AG04450 (cell line): Measurements from ENCODE around the gene CLDN10. TPM values are rescaled to one million over a fixed set of nuclear protein-coding genes. Genes with fewer than 3 reads are reported as not detected.

Experiments
- CTCF ChIA-PET: fragments of 300-600, 350-600 bp; formaldehyde crosslinking; extraction: SDS; loops from one replicate; lab custom pipeline; 2022; ENCODE audit warnings: antibody characterized with exemption, inconsistent platforms; lab: Charles Lee
- POLR2A ChIA-PET: fragments of 350-600 bp; formaldehyde crosslinking; extraction: SDS; loops from one replicate; lab custom pipeline; 2021; ENCODE audit warnings: antibody characterized with exemption, inconsistent platforms; lab: Yijun Ruan, JAX
- DNase-seq: peaks from one replicate; pipeline ENCODE4 v3.0.0-alpha.2; 2011; ENCODE audit warnings: low read depth, low spot score
- H3K27ac ChIP-seq: one replicate; pipeline ENCODE4 v1.5.1; 2012; ENCODE audit warnings: low read depth, low read length, control low read depth
- H3K27me3 ChIP-seq: one replicate; pipeline ENCODE4 v1.6.0; 2012; ENCODE audit warnings: low read length; ENCODE audit not compliant: control insufficient read depth, insufficient read depth
- H3K4me3 ChIP-seq: 2 replicates; pipeline ENCODE4 v1.5.1; 2011; ENCODE audit warnings: mild to moderate bottlenecking, low read depth, low read length, control low read depth
- H3K9me3 ChIP-seq: 2 replicates; pipeline ENCODE4 v1.5.1; 2012; ENCODE audit warnings: low read length; ENCODE audit not compliant: control insufficient read depth, insufficient read depth
- polyA plus RNA-seq: library from polyadenylated mRNA; depleted of rRNA; stranded (reverse); fragments of >200 nt; gene quantifications from 2 replicates; pipeline ENCODE4 v1.2.3, GENCODE V29; 2011
- TF ChIP-seq, protein P1 (sequence below): IDR thresholded peaks from 2 replicates; pipeline ENCODE4 v1.5.1; 2011; ENCODE audit warnings: low read depth, low read length, control low read depth, inconsistent platforms

The CLDN10 gene
- polyA plus RNA-seq, 1 experiment: not detected

DNA sequence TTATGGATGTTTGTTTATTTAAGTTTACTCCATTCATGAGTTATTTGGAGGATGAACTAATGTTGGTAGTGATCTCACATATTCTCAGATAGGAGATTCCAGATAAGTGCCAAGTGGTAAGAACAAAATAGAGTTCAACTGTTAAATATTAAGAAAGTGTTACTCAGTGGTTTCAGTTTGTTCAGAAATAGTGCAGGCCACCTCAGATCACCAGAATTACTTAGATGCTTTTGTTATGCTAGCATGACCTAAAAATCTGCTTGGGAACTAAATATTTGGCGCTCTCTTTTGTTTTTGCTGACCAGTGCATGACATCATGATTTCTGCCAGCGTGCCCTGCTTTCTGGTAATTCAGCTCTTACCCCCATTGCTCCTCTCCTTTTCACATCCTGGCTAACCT lies 15.6 kb downstream of the CLDN10 start:
- TF ChIP-seq, protein P1, sequence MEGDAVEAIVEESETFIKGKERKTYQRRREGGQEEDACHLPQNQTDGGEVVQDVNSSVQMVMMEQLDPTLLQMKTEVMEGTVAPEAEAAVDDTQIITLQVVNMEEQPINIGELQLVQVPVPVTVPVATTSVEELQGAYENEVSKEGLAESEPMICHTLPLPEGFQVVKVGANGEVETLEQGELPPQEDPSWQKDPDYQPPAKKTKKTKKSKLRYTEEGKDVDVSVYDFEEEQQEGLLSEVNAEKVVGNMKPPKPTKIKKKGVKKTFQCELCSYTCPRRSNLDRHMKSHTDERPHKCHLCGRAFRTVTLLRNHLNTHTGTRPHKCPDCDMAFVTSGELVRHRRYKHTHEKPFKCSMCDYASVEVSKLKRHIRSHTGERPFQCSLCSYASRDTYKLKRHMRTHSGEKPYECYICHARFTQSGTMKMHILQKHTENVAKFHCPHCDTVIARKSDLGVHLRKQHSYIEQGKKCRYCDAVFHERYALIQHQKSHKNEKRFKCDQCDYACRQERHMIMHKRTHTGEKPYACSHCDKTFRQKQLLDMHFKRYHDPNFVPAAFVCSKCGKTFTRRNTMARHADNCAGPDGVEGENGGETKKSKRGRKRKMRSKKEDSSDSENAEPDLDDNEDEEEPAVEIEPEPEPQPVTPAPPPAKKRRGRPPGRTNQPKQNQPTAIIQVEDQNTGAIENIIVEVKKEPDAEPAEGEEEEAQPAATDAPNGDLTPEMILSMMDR: no peak
- ChIA-PET POLR2A (no interaction called here), CTCF (no interaction called here)
- Histone ChIP-seq H3K27me3 (peaks cover 2% of the 10 kb centered on the region), H3K9me3 (no peaks in the 10 kb centered on the region), H3K4me3 (no peak overlapping the region), H3K27ac (no peak overlapping the region)
- no peak for DNase-seq

DNA sequence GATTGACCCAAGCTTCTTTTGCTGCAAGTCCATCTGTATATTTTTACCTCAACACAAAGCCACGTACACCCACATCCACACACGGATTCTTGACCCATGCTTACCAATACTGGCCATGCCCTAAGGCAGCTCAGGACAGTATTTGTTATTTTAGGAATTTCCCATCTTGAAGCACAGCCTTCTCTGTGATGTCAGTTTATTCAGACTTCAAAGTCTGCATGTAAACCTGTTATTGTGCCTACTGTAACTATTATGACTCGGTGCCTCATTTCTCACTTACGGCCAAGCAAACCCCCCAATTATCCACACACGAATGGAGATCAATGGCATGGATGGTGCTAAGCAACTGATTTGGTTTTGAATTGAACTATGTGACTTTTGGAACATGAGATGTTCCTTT lies 17.5 kb downstream of the CLDN10 start:
- ChIA-PET POLR2A (no interaction called here), CTCF (no interaction called here)
- no peak for DNase-seq
- Histone ChIP-seq H3K9me3 (no peaks in the 10 kb centered on the region), H3K27ac (no peak overlapping the region), H3K4me3 (no peak overlapping the region), H3K27me3 (no peaks in the 10 kb centered on the region)
- TF ChIP-seq, protein P1: no peak

DNA sequence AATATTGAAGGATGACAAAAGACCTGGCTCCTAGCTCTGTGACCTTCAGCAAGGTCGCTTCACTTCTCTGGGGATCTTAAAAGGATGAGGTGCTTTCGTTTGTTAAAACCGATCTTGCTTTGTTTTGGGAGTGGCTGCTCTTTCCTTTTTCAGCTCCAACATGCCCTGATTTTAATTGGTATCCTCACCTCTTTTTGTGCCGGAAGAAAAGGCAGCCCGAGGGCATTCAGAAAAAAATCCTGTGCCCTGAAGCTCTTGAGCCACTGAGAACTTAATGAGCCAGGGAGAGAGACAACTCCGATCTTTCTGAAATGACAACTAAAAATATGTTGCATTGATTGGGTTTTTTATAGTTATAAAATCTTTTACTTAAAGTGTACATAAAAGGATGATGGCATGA lies 19.4 kb downstream of the CLDN10 start:
- Histone ChIP-seq H3K9me3 (no peaks in the 10 kb centered on the region), H3K27me3 (no peaks in the 10 kb centered on the region), H3K27ac (no peak overlapping the region), H3K4me3 (no peak overlapping the region)
- POLR2A ChIA-PET: interaction anchor here (0.6 kb wide), 1 partner anchor 89 kb away, joined by 7 read pairs; no protein-coding TSS in a partner anchor
- CTCF ChIA-PET: interaction anchor here (1.4 to 1.6 kb wide), 2 partner anchors 52 to 262 kb away, joined by 7 read pairs; no protein-coding TSS in a partner anchor
- no peak for DNase-seq
- TF ChIP-seq, protein P1: no peak

DNA sequence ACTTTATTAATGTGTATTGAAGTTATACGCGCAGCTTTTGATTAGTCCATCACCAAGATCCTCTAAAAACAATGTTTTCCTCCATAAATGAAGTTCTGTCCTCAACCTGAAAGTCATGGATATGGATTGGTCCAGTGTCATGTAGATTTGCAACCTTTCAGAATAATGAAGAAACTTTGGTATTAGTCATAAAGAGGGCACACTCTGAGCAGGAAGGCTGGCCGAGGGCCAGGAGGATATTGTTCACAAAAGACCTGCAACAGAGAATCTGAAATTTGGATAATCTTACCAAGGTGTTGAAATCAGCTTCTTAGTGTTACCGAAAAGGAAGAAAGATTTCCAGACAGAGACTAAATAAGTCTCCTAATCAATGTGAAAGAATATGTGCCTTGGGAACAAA lies 20.7 kb downstream of the CLDN10 start:
- TF ChIP-seq, protein P1: no peak
- Histone ChIP-seq H3K27me3 (no peaks in the 10 kb centered on the region), H3K27ac (no peak overlapping the region), H3K9me3 (no peaks in the 10 kb centered on the region), H3K4me3 (no peak overlapping the region)
- no peak for DNase-seq
- CTCF ChIA-PET: interaction anchor here (1.6 kb wide), 1 partner anchor 51 kb away, joined by 7 read pairs; no protein-coding TSS in a partner anchor
- POLR2A ChIA-PET: no interaction called here

DNA sequence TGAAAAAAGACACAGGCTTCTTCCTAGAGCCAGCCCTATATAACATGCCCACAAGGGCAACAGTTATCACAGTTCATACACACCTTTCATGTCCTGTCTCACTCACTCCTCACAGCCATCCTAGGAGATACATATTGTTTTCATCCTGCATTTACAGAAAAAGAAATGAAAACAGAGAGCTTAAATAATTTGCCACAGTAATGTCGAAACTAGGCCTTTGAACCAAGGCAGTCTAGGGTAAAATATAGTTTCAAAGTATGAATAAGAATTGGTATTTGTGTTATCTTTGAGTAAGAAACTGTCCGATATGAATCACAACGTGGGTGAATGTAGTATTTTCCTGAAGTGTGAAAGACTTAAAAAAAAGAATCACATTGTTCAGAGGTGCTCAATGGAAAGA lies 26.8 kb downstream of the CLDN10 start:
- ChIA-PET CTCF (no interaction called here), POLR2A (no interaction called here)
- TF ChIP-seq, protein P1: no peak
- Histone ChIP-seq H3K27me3 (no peaks in the 10 kb centered on the region), H3K27ac (no peak overlapping the region), H3K9me3 (no peaks in the 10 kb centered on the region), H3K4me3 (no peak overlapping the region)
- DNase-seq: no peak
